Retinal pigment epithelial cell (primary cell): Measurements from ENCODE around the gene LYL1.

Source experiments
- DNase-seq: peaks from one replicate; pipeline ENCODE4 v3.0.0-alpha.2; 2010; ENCODE audit warnings: low read depth
- H3K4me3 ChIP-seq: 2 replicates; pipeline ENCODE4 v1.5.1; 2011; ENCODE audit warnings: mild to moderate bottlenecking, low read length, control low read depth, moderate library complexity
- CTCF ChIP-seq: conservative IDR thresholded peaks from 2 replicates; pipeline ENCODE4 v1.5.1; 2011; ENCODE audit warnings: low read depth, low read length, control low read depth, inconsistent platforms

The LYL1 gene

GRCh38 chr19:13063461-13064091, 39.1 kb downstream of the LYL1 start:
- no peak for TF ChIP-seq CTCF
- DNase-seq, result no peak
- H3K4me3 ChIP-seq, result no peak overlapping the region

- no peak for DNase-seq
- TF ChIP-seq CTCF, result no peak
Observed at GRCh38 chr19:13062317-13062716, 40.3 kb downstream of the LYL1 start.

DNA sequence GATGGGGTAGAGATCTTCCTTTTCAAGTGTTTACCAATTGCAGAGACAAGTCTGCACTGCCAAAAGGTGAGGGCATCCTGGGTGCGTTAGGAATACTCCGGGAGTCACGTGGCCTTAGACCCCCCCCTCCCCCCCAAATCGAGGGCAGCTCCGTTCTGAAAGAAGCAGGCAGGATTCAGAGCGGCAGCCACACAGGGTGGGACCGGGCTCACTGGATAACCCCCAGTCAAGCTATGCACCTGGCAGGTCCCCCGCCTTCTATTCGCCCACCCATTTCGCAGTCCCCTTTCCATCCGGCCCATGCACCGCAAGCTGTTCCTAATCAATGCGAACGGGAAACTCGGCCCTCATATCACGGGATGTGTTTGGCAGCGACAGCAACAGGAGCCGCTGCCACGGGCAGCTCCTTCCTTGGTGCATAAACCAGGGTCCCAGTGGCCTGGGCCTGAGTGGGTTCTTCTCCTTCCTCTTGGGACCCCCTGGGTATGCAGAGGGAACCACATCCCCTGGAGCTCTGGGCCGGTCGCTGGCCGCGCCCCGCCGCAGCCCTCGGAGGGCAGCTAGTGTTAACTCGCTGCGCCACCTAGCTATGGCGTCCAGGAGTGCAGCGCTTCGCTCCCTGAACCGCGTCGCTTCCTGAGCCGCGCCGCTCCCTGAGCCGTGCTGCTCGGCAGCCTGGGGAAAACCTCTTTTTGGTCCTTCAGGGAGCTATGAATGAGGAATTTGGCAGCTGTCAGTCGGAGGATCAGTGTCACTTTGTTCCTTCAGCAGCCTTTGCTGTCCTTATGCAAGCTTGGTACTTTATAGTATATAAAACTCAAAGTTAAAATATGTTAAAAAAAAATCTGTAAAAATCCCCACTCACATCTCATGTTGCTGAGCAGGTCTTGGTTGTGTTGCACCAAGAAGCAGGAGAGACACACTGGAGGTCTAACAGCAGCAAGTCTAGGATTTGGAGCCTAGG, 41.4 kb downstream of the LYL1 start:
- H3K4me3 ChIP-seq, result peak overlapping the region; percentile 34
- TF ChIP-seq CTCF, result peak; percentile 92
- DNase-seq, result no peak

More at GRCh38 chr19:13062317-13062716, 40.3 kb downstream of the LYL1 start:
- H3K4me3 ChIP-seq, result no peak overlapping the region

GRCh38 chr19:13060233-13060963, 42.3 kb downstream of the LYL1 start:
- TF ChIP-seq CTCF, result no peak
- H3K4me3 ChIP-seq, result peak overlapping the region; percentile 34
- no peak for DNase-seq

DNA sequence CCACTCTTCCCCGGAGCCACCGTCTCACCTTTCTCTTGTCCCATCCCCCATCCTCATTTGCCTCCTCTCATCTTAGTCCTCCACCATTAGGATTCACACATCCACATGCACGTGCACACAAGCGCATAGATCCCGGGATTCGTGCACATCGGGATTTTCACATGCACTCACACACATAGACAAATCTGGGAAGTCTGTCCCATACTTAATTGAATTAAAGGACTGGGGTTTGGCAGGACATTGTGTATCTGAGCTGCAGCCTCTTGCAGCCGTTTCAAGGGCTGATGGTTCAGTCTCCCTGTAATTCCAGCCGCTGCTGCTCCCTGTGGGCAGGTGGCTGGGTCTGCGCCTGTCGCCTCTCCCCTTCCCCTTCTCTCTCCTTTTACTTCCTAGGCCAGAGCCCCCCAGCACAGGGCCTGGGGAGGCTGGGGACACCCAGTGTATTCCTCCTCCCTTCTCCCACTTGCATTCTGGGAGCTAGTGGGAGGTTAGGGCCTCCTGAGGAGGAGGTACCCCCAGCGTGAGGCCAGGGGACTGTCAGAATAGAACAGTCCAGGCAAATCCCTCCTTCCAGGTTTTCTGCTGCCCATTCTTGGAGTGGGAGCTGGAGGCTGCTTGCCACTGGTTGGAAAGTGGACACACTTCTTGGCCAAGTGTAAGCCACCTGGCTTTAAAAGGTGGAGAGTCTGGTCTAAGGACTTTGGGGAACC, 43.6 kb downstream of the LYL1 start:
- no peak for DNase-seq
- no peak overlapping the region for H3K4me3 ChIP-seq
- TF ChIP-seq CTCF, result peak; percentile 15

- no peak for DNase-seq
- H3K4me3 ChIP-seq, result no peak overlapping the region
- TF ChIP-seq CTCF, result no peak
Observed at GRCh38 chr19:13057744-13058143, 44.9 kb downstream of the LYL1 start.
